Muscle of back (tissue), 11 donors: ENCODE results near the gene ZNF286A. TPM values are rescaled to one million over a fixed set of nuclear protein-coding genes. Genes with fewer than 3 reads are reported as not detected.
"Not testable (repeated sequence)": the region's sequence is repeated elsewhere in the genome, so short reads cannot be mapped to it uniquely, and the experiment has no call there.

Experiments
- DNase-seq, 3 donors: peaks; one replicate each; pipeline versions ENCODE4 v3.0.0 to v3.0.0-alpha.2; 2013
- polyA plus RNA-seq, 10 donors: library from polyadenylated mRNA; unstranded; fragments of 120-200 nt; gene quantifications; one replicate each; pipeline ENCODE4 v1.2.1, GENCODE V29; 2013; ENCODE audit not compliant: insufficient read length in 10 of 10

The ZNF286A gene
- polyA plus RNA-seq, 10 donors: 19.3 to 27.9 (median 24.7) TPM

DNA sequence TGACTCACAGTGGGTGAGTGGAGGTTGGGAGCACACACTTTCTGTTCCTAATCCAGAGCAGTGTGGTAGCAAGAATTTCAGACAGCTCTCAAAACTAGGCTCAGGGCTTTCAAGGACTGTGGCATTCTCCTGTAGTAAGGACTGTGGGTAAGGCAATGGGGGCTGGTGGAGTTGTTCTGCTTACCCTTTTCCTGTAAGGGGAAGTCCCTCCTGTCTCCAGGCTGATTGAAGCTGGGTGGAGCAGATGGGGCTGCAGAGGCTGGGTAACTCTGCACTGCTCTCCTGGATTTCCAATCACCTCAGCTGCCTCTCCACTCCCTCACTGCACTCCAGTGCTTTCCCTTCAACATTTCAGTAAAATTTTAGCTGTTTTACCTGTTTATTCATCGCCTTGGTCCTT, 12.1 kb upstream of the ZNF286A start:
- DNase-seq: not testable (repeated sequence)

DNA sequence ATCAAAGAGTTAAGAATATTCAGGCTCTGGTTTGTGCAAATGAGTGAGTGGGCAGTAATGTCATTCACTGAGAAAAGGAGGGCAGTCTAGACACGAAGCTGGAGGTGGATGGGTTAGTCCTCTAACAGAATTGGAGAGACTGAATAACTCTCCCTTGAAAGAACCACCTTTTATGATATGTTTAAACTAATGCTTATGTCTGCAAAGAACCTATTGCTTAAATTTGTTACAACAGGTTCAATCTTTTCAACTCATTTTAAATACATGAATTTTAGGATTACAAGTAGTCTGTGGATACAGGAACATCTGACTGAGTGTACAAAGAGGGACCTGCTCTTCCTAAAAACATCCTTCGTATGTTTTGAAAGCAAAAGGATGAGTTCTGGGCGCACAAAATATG, 585 bp upstream of the ZNF286A start:
- peak in 1 of 3 donors; percentile 23 for DNase-seq

DNA sequence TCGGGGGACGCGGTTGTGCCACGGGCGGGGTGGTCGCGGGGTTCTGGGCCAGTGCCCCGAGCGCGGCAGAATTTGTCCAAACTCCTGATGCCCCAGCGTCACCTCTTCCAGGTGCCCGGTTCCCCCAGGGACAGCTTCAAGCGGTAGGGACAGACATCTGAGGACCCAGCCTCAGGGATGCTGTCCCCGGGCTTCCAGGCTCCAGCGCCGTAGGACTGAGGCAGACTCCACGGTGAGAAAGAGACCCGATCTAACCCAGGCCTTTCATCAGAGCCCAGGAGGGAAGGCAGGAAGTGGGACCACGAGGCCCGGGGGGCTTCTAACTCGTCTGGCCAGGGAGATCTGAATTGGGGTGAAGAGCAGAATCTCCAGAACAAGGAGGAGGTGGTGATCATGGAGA, 385 bp downstream of the ZNF286A start:
- not testable (repeated sequence) for DNase-seq

DNA sequence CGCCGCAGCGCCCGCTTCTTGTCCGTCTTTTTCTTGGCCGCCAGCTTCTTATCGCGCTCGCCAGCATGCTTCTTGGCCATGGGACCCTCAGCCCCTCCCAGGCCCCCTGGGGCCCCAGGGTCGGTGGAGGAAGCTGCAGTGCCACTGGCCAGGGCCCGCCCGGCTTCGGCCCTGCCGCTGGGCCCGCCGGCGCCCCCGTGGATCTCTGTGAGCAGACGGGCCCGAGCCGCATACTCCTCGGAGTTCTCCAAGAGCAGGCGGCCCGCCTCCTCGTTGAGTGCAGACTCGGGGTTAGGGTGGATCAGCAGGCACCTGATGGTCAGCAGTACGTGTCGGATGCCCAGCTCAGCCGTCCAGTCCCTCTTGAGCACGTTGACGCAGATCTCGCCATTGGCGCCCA, 4.7 kb downstream of the ZNF286A start:
- DNase-seq: not testable (repeated sequence)

DNA sequence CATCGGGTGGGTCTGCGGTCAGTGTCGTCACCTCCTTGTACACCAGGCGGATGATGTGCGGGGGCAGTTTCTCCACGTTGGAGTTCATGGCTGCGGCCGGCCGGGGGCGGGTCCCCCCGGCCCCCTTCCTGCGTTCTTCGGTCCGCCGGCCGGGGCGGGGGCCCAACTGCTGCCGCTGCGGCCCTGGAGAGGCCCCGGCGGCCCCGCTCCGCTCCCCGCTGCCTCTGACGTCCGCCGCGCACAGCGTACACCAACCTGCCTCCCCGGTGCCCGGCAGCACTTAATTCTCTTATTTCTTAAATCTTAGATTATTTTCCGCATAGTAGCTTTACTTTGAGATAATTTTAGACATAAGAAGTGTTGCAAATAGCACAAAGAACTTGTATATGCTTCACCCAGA, 5.3 kb downstream of the ZNF286A start:
- DNase-seq: not testable (repeated sequence)

DNA sequence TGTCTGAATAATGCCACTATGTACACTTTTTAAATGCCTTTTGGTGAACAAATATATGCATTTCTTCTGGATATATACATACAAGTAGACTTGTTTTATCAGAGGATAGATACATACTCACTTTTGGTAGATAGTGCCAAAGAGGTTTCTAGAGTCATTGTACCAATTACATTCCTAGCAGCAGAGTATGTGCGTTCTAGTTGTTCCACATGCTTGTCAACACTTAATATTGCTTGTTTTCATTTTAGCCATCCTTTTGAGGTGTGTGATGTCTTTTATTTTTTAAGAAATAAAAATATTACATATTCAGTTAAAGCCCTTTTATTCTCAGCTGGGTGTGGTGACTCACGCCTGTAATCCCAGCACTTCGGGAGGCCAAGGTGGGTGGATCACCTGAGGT, 9.3 kb downstream of the ZNF286A start:
- DNase-seq: not testable (repeated sequence)

DNA sequence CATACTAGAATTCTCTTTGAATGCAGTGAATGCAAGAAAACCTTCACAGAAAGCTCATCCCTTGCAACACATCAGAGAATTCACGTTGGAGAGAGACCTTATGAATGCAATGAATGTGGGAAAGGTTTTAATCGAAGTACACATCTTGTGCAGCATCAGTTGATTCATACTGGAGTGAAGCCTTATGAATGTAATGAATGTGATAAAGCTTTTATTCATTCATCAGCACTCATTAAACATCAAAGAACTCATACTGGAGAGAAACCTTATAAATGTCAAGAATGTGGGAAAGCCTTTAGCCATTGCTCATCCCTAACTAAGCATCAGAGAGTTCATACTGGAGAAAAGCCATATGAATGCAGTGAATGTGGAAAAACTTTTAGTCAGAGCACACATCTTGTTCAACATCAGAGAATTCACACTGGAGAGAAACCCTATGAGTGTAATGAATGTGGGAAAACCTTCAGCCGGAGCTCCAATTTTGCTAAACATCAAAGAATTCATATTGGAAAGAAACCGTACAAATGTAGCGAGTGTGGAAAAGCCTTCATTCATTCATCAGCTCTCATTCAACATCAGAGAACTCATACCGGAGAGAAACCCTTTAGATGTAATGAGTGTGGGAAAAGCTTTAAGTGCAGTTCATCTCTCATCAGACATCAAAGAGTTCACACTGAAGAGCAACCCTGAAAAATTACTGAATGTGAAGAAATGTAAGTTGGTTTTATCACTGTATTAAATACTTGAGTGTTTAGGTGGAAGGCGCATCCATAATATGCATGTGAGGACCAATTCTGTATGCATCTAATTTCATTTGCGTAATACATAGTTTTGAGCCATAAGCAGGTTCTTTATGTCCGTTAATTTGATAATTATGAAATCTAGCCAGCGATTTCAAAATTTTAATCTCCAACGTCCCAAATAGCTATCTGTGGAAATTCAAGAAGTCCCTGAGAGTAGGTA, 17.3 kb downstream of the ZNF286A start:
- not testable (repeated sequence) for DNase-seq

DNA sequence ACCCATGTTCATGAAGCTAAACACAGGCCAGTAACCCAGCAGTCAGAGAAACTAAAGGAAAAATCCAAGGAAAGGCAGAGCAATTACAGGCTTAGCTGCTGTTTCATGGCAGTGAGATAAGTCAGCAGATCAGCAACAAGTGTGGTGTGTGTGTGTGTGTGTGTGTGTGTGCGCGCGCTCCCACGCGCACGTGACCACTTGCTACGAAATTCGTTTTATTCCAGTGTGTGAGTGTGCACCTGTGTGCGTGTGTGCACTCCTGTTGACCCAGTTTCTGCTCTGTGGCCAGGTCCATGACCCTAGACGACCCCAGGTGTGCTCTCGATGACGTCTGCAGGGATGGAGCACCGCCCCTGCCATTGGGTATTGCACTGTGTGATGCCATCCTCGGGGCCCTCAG, 31.0 kb downstream of the ZNF286A start:
- not testable (repeated sequence) for DNase-seq

DNA sequence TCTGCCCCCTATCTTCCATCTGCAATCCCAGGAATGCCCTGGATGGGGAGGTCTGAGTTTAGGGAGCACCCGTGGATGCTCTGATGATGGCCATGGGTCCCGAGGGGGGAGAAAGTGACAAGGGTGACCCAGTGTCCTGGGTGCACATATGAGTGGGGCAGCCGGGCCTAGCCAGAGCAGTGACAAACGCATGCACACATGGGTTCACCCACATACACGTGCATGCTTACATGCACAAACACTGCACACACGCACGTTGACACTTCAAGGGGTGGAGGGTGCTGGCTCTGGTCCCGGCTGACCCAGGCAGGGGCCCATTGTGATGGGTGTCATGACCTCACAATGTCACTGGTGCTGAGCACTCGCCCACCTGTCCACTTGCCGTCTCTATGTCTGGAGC, 32.3 kb downstream of the ZNF286A start, which contains the start of gene TBC1D26:
Gene TBC1D26 (plus strand): TSS at position 384 of the 400 bp plus-strand sequence. CDS start 3,066 bp downstream, outside the sequence.
- DNase-seq: not testable (repeated sequence)

DNA sequence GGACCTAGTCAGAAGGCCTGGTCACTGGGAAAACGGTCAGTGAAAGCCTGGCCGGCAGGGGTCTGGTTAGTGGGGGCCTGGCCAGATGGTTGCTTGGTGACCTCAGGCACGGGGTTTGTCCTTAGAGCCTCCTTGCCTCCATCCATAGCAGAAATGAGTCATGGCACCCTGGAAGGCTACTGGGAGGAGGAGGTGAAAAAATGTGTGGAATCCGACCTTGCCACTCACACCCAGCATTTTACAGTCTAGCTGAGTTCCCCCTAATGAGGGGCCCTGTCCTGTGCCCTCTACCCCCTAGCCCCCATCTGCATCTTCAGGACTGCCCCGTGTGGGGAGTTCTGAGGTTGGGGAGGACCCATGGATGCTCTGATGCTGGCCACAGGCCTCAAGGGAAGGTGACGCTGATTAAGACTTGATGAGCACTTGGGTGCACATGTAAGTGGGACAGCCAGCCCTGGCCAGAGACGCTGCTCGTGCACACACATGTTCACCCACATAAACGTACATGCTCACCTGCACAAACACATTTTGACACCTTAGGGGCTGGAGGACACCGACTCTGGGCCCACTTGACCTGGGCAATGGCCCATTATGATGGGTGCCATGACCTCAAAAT, 33.7 kb downstream of the ZNF286A start:
- not testable (repeated sequence) for DNase-seq

DNA sequence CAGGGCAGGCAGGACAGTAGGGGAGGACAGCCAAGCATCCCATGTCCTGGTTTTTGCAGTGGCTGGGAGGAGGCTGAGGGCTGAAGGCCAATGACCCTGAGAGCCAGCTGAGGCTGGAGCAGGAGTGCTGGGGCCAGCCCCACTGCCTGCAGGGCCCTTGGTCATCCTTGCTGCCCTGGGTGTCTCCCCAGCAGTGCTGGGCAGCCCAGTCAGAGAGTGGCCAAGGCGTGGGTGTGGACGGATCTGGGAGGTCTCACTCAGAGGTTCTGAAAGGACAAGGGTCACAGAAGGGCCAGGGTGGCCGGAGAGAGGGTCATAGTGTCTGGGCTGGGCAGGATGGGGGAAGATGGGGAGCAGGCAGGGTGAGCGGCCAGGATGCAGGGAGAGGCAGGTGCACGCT, 37.0 kb downstream of the ZNF286A start:
- DNase-seq: not testable (repeated sequence)

DNA sequence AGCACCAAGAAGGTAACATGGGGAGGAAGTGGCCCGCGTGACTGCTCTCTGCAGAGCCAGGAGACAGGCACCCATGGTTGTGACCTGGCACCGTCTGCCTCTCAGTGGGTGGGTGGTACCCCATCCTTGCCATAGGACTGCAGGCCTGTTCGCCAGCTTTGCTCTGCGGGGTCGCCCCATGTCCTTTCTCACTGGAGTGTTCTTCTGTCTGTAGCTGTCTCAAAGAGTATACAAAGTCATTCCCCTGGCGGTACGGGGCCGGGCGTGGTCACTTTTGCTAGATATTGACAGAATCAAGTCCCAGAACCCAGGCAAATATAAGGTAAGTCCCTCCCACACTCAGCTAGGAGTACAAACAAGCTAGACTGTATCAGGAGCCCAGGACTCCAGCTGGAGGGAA, 38.5 kb downstream of the ZNF286A start:
- no peak for DNase-seq

DNA sequence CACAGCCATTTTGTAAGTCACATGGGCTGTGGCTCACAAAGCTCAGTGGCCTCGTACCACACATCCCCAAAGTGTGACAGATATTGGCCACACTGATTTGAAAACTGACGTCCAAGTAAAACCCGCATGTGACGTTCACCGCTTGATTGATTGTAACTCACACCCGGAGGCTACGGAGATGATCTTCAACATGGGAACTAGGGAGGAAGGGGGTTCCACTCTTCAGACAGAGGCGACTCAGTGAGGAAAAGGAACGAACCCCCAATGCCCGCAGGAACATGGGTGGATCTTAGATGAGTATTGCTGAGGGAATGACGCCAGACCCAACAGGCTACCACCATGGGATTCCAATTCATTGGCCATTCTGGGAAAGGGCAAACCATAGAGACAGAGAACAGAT, 39.7 kb downstream of the ZNF286A start:
- DNase-seq: not testable (repeated sequence)

DNA sequence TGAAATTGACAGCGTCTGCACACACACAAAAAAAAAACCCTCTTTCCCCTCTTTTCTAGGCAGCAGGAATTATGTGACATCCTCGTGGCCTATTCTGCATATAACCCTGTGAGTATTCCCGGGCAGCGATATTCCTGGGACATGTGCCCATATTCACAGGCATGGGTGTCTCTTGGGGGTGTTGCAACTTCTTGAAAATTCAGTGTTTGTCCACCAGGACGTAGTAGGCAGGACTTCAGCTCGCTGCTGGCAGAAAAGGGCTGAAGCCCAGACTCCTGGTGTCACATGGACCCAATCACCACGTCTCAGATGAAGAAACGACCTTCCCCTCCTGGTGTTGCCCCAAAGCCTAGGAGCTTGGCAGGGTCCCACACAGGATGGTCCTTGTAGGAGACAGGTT, 40.5 kb downstream of the ZNF286A start:
- not testable (repeated sequence) for DNase-seq

DNA sequence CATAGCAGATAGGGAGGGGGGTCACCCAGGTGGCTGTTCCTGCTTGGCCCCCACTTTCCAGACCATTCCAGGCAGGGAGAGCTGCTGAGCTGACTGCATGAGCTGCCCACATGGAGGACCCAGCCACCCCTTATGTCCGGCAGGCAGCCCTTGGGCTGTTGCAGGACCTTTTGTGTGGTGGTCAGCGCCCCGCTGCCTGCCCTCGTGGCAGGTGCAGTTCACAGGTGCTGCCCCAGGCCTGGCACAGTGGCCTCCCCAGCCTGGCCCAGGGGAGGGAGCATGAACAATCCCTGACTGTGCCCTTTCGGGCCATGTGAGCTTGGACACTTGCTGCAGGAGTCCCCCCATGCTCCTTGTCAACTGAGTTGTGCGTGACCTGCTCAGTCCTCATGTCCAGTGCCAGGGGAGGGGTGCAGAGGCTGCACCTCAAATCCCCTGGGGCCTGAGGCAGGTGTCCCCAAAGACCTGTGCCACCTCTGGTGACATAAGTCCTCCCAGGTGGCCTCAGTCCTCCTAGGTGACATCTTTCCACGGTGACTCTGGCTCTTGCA, 41.1 kb downstream of the ZNF286A start:
- DNase-seq: no peak

DNA sequence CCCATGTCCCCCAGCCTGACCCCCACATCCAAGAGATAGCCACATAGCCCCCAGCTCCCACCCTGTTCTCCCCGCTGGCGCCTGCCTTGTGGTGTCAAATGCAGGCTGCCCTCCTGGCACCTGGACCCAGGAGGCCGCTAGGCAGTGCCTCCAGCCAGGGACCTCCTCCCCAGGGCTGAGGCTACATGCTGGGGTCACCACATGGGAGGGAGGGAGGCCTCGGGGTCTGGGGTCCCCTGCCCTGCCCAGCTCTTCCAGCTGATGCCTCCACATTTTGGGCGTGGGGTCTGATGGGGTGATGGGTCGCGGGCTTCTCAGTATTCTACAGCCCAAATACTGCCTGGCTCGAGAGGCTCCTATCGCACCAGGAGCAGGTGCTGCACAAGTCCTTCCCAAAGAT, 42.1 kb downstream of the ZNF286A start:
- DNase-seq: no peak

DNA sequence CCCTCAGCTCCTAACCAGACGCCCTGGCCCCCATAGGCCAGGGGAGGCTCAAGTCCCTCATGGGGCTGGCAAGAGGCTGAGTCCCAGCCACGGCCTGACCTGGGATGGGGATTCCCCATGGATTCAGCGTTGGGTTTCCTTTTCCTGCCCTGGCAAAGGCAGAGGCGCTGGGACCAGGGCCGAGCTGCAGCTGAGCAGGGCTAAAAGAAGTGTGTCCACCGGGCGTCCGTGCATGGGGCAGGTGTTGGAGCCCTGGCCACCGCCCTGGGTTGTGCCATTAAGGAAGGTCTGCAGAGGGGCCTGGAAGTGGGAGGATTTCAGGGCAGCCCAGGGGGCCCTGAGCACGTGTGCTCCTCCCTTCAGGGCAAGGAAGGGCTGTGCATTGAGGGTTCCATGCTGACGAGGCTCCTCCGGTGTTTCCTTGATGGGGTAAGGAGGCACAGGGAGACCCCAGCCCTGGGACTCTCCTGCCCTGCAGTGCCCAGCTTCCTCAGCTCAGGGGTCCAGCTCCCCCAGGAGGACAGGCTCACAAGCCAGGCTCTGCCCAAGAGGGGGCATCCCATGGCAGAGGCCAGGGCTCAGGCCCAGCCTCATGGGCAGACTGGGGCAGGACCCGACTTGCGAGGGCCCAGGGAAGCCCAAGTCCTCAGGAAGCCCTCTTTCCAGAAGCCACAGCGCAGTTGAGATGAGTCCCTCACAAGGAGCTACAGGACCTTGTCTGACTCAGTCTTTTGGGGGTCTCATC, 42.7 kb downstream of the ZNF286A start:
- DNase-seq: no peak

DNA sequence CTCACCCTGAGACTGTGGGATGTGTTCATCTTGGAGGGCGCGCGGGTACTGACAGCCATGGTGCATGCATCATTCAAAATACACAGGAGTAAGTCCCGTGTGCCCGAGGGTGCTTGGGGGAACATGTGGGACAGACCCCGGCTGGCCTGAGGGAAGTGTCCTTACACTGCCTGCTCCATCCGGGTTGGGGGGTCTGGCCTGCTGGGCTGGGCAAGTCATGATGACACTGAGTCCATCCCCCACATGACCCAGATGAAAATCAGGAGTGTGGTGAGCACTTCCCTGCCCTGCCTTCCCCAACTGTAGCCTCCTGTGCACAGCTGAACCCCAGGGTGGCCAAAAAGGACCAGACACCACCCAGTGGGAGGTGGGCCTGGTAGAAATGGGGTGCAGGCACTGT, 43.4 kb downstream of the ZNF286A start:
- DNase-seq: no peak

DNA sequence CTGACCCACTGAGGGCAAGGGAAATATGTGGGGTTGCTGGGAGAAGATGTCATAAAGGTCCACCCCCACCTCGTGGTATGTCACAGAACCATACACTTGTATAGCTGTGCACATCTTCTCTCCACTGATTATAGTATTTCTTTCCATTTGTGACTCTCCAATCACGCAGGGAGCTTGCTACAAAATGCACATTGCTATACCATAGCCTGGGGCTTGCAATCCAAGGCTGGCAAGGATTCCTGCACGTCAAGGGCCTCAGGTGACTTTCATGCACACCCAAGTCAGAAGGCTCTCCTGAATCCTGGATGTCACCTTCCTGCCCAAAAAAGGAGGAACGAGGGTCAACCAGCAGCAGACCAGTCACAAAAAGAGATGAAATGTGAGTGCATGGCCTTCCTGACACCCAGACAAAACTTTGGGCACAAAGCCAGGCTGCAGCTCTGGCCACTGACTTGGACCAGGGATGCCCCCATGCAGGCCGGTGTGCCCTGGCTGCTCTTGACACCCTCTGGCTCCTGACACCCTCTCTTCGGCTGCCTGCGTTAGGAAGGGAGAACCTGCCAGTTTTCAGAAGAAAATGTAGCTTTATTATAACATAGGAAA, 44.6 kb downstream of the ZNF286A start:
- DNase-seq: no peak

DNA sequence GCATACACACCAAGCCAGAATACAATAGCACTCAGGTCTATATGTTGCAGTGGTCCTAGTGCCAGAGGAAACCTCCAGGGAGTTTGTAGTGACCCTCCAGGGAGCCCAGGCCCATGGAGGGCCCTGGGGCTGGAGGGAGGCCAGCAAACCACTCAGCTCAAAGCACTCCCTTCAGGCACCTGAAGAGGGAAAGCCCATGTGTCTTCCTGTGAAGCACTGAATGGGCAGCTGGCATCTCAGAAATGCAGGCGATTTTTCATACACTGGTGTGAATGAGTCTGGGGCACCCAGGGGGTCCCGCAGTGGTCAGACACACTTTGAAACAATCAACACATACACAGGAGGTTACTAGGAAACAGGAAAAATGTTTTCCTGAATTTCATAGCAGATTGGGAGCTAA, 45.3 kb downstream of the ZNF286A start:
- DNase-seq: no peak

DNA sequence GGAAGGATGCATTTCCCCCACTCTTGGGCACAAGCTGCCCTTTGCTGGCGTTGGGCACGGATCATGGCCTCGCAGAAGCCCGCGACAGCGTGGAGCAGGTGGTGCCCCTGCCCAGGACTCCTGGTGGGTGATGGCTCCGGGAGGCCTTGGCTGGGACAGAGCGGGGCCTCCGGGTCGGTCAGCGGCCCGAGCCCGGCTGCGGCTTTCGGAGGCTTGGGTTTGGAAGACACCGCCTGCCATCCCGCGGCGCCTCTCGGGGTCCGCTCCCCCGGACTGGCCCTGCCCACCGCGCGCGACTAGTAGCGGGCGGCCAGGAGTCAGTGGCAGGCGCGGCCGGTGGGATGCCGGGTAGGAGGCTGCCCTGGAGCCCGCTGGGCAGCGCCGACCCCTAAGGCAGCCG, 49.9 kb downstream of the ZNF286A start:
- DNase-seq: not testable (repeated sequence)
